ENCODE results near the gene NAA25.

DNA sequence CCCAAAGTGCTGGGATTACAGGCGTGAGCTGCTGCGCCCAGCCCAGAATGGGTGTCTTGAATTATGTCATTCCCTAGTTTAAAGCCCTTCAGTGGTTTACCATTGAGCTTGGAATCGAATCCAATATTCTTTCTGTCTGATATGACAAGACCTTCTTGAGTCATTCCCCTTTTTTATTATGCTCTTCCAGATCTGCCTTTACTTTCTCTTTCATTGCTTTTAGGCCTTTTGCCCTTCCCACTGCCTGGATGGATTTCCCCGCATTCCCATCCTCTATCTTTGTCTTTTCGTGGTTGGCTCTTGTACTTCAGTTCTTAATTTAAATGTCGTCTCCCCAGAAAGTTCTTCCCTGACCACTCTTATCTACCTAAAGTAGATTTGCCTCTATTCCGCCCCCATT lies 18.3 kb upstream of the NAA25 start:
- TF ChIP-seq, protein P1, sequence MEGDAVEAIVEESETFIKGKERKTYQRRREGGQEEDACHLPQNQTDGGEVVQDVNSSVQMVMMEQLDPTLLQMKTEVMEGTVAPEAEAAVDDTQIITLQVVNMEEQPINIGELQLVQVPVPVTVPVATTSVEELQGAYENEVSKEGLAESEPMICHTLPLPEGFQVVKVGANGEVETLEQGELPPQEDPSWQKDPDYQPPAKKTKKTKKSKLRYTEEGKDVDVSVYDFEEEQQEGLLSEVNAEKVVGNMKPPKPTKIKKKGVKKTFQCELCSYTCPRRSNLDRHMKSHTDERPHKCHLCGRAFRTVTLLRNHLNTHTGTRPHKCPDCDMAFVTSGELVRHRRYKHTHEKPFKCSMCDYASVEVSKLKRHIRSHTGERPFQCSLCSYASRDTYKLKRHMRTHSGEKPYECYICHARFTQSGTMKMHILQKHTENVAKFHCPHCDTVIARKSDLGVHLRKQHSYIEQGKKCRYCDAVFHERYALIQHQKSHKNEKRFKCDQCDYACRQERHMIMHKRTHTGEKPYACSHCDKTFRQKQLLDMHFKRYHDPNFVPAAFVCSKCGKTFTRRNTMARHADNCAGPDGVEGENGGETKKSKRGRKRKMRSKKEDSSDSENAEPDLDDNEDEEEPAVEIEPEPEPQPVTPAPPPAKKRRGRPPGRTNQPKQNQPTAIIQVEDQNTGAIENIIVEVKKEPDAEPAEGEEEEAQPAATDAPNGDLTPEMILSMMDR (IDR thresholded peaks at IDR 0.05): no peak
- TF ChIP-seq POLR2A (IDR thresholded peaks at IDR 0.05): no peak
